A549 (cell line): ENCODE data around the gene HPN. TPM values are rescaled to one million over a fixed set of nuclear protein-coding genes. Genes with fewer than 3 reads are reported as not detected.

Experiments used
- ATAC-seq, 2 experiments: fragments of 200-7000 bp in 1 of 2; fragments of >200 bp in 1 of 2; cut with Nextera tagmentation in 1 of 2; cut with Tn5 transposase in 1 of 2; 3 replicates each; pipeline versions ENCODE4 v1.8.0 to v1.9.1; 2018 to 2020; ENCODE audit warnings: mild to moderate bottlenecking in 1 of 2, moderate library complexity in 1 of 2
- CTCF ChIA-PET: fragments of 300-600 bp; sonication (Branson Sonifier 250); formaldehyde crosslinking; extraction: SDS; loops from one replicate; lab custom pipeline; 2021; ENCODE audit warnings: antibody characterized with exemption, inconsistent platforms; lab: Yijun Ruan, JAX
- POLR2A ChIA-PET: fragments of 350-600 bp; formaldehyde crosslinking; extraction: SDS; loops from one replicate; lab custom pipeline; 2021; ENCODE audit warnings: antibody characterized with exemption, inconsistent platforms; lab: Yijun Ruan, JAX
- DNase-seq, 2 experiments: peaks; one replicate each; pipeline versions ENCODE4 v3.0.0 to v3.0.0-alpha.2; 2011 to 2016; ENCODE audit warnings: low read depth in 1 of 2, low spot score in 1 of 2
- FAIRE-seq: peaks from 2 replicates; lab custom pipeline; 2011; peaks lifted over from hg19 to GRCh38; lab: Jason Lieb, UNC
- H3K27ac ChIP-seq, 2 experiments: fragments of >200 bp; sonication (Bioruptor Twin); formaldehyde crosslinking; 3 replicates each; pipeline ENCODE4 v1.5.1; 2016 to 2017
- H3K4me1 ChIP-seq: fragments of >200 bp; sonication (Bioruptor Twin); formaldehyde crosslinking; 3 replicates; pipeline ENCODE4 v1.6.1; 2016
- H3K4me2 ChIP-seq: fragments of >200 bp; sonication (Bioruptor Twin); formaldehyde crosslinking; 3 replicates; pipeline ENCODE4 v1.6.1; 2016
- H3K4me3 ChIP-seq: fragments of >200 bp; sonication (Bioruptor Twin); formaldehyde crosslinking; 3 replicates; pipeline ENCODE4 v1.5.1; 2016
- H3K9me3 ChIP-seq: fragments of >200 bp; sonication (Bioruptor Twin); formaldehyde crosslinking; 3 replicates; pipeline ENCODE4 v1.6.1; 2016
- CHD2 ChIP-seq: fragments of 150-350 bp; IDR thresholded peaks from 2 replicates; pipeline ENCODE4 v1.6.1; 2014; ENCODE audit warnings: low read length; ENCODE audit not compliant: partially characterized antibody
- CTCF ChIP-seq: fragments of >200 bp; sonication (Bioruptor Twin); formaldehyde crosslinking; IDR thresholded peaks from 3 replicates; pipeline ENCODE4 v1.5.1; 2016
- EHF ChIP-seq: fragments of 250-450 bp; sonication (Bioruptor Pico); IDR thresholded peaks from 2 replicates; pipeline ENCODE4 v1.5.0; 2020; ENCODE audit warnings: mild to moderate bottlenecking
- GATA3 ChIP-seq: IDR thresholded peaks from 2 replicates; pipeline ENCODE4 v1.6.1; 2012; ENCODE audit warnings: borderline replicate concordance
- HDAC2 ChIP-seq: fragments of 200-600 bp; sonication (generic); IDR thresholded peaks from 2 replicates; pipeline ENCODE4 v1.6.1; 2016
- HEYL ChIP-seq: fragments of 250-450 bp; sonication (Bioruptor Pico); IDR thresholded peaks from 2 replicates; pipeline ENCODE4 v1.8.0; 2021; ENCODE audit warnings: mild to moderate bottlenecking, moderate library complexity
- KDM1A ChIP-seq: fragments of 200-600 bp; sonication (generic); IDR thresholded peaks from 2 replicates; pipeline ENCODE4 v1.6.1; 2016; ENCODE audit warnings: low read depth, mild to moderate bottlenecking
- MAZ ChIP-seq: fragments of 150-350 bp; IDR thresholded peaks from 2 replicates; pipeline ENCODE4 v1.6.1; 2014; ENCODE audit warnings: antibody characterized with exemption, low read depth, low read length, borderline replicate concordance
- MYC ChIP-seq: IDR thresholded peaks from 2 replicates; pipeline ENCODE4 v1.6.1; 2012; ENCODE audit warnings: mild to moderate bottlenecking, inconsistent platforms, low read length, improper control_type of control experiment, borderline replicate concordance
- NFE2L2 ChIP-seq: fragments of 150-350 bp; conservative IDR thresholded peaks from 2 replicates; pipeline ENCODE4 v1.6.1; 2014; ENCODE audit warnings: low read length
- NPAS2 ChIP-seq: fragments of 250-450 bp; sonication (Bioruptor Pico); IDR thresholded peaks from 2 replicates; pipeline ENCODE4 v1.8.0; 2022; ENCODE audit warnings: mild to moderate bottlenecking, moderate library complexity, borderline replicate concordance
- RAD21 ChIP-seq, 2 experiments: fragments of >200 bp in 1 of 2; sonication (Bioruptor Twin) in 1 of 2; formaldehyde crosslinking in 1 of 2; IDR thresholded peaks in 1 of 2; conservative IDR thresholded peaks in 1 of 2; 2 replicates in 1 of 2; 3 replicates in 1 of 2; pipeline ENCODE4 v1.6.1; 2012 to 2018; ENCODE audit warnings: inconsistent platforms in 1 of 2
- RCOR1 ChIP-seq: fragments of 150-350 bp; IDR thresholded peaks from 2 replicates; pipeline ENCODE4 v1.6.1; 2014; ENCODE audit warnings: antibody characterized with exemption, low read length, low read depth
- RNF2 ChIP-seq: fragments of 200-600 bp; sonication (generic); IDR thresholded peaks from 2 replicates; pipeline ENCODE4 v1.6.1; 2016; ENCODE audit warnings: low read depth, mild to moderate bottlenecking, antibody characterized with exemption, moderate library complexity, borderline replicate concordance
- SMC3 ChIP-seq: fragments of >200 bp; sonication (Bioruptor Twin); formaldehyde crosslinking; IDR thresholded peaks from 3 replicates; pipeline ENCODE4 v1.6.1; 2018; ENCODE audit warnings: inconsistent platforms
- WGBS: methylation state at CpG from one replicate; pipeline ENCODE4 v1.1.6; 2017; ENCODE audit errors: missing lambda C conversion rate; 5-methylcytosine and 5-hydroxymethylcytosine counted together
- polyA plus RNA-seq, 4 experiments: library from polyadenylated mRNA; depleted of rRNA in 3 of 4; stranded (reverse); fragments of >200 nt; fragmentation: RNase III in 1 of 4; extraction: RNeasy Plus Mini Kit Qiagen cat#74134 plus additional on column Dnase treatment in 1 of 4; gene quantifications; 2 replicates in 3 of 4; 3 replicates in 1 of 4; pipeline ENCODE4 v1.2.3, GENCODE V29; 2011 to 2017
- TF ChIP-seq, protein P1 (sequence below): IDR thresholded peaks from 2 replicates; pipeline ENCODE4 v1.6.1; 2012
- TF ChIP-seq, protein P2 (sequence below): IDR thresholded peaks from 2 replicates; pipeline ENCODE4 v1.6.1; 2012
- TF ChIP-seq, protein P3 (sequence below): fragments of >200 bp; sonication (Bioruptor Twin); formaldehyde crosslinking; IDR thresholded peaks from 2 replicates; pipeline ENCODE4 v1.6.1; 2016

The HPN gene
- polyA plus RNA-seq, 2 of the 4 experiments (the other 2 are of a cell fraction) = 0.06 to 0.08 TPM

- Histone ChIP-seq H3K27ac (no peak overlapping the region), H3K4me3 (no peak overlapping the region), H3K4me2 (no peak overlapping the region)
- CTCF ChIA-PET = interaction anchor here (0.5 to 18.1 kb wide), 28 partner anchors 4 to 98 kb away, joined by 3 to 374 read pairs (median 4); partner anchors contain the start of genes FXYD3, HPN and LGI4
- 28% methylated on average over 3 of the region's 3 CpGs for WGBS
- peak; percentile 78 to 86 for ATAC-seq
- TF ChIP-seq CTCF (peak; percentile 45), SMC3 (peak; percentile 32; the same call in 2 of the 3 replicates), HDAC2 (no peak), HEYL (CRISPR knock-in tag) (no peak), RAD21 (conservative IDR thresholded peaks at IDR 0.05 in 1 of 2, IDR thresholded peaks at IDR 0.05 in 1 of 2) (peak; percentile 45 to 51; a peak in 3 of 5 replicates)
- TF ChIP-seq, protein P1, sequence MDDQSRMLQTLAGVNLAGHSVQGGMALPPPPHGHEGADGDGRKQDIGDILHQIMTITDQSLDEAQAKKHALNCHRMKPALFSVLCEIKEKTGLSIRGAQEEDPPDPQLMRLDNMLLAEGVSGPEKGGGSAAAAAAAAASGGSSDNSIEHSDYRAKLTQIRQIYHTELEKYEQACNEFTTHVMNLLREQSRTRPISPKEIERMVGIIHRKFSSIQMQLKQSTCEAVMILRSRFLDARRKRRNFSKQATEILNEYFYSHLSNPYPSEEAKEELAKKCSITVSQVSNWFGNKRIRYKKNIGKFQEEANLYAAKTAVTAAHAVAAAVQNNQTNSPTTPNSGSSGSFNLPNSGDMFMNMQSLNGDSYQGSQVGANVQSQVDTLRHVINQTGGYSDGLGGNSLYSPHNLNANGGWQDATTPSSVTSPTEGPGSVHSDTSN = no peak
- TF ChIP-seq, all 56 proteins: peak for 3
- POLR2A ChIA-PET = no interaction called here
- no peaks in the 10 kb centered on the region for H3K9me3 ChIP-seq
- DNase-seq (peak in 1 of 2 experiments; percentile 51), FAIRE-seq (peak; percentile 63)
- peaks cover 7% of the 10 kb centered on the region; the same call in 1 of the 3 replicates for H3K4me1 ChIP-seq
Observed at GRCh38 chr19:35055715-35056179, 14.2 kb downstream of the HPN start.

GRCh38 chr19:35056513-35057063 lies 15.1 kb downstream of the HPN start:
- ATAC-seq (no peak), FAIRE-seq (peak; percentile 97), DNase-seq (no peak)
- H3K9me3 ChIP-seq = no peaks in the 10 kb centered on the region
- H3K4me2 ChIP-seq = no peak overlapping the region
- ChIA-PET CTCF (interaction anchor here (1.1 to 18.1 kb wide), 17 partner anchors 3 to 85 kb away, joined by 3 to 374 read pairs (median 7); partner anchors contain the start of genes FXYD3, HPN and LGI4), POLR2A (interaction anchor here (0.6 kb wide), 1 partner anchor 161 kb away, joined by 6 read pairs; no protein-coding TSS in a partner anchor)
- no peak for TF ChIP-seq RCOR1
- no peak for TF ChIP-seq NFE2L2
- no peak for TF ChIP-seq KDM1A
- no peak for TF ChIP-seq SMC3
- TF ChIP-seq, protein P2, sequence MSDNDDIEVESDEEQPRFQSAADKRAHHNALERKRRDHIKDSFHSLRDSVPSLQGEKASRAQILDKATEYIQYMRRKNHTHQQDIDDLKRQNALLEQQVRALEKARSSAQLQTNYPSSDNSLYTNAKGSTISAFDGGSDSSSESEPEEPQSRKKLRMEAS = no peak
- TF ChIP-seq CHD2 = no peak
- no peak for TF ChIP-seq NPAS2
- no peak for TF ChIP-seq MAZ
- TF ChIP-seq, protein P3, sequence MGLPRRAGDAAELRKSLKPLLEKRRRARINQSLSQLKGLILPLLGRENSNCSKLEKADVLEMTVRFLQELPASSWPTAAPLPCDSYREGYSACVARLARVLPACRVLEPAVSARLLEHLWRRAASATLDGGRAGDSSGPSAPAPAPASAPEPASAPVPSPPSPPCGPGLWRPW = no peak
- TF ChIP-seq EHF (CRISPR knock-in tag) = no peak
- no peak for TF ChIP-seq GATA3
- TF ChIP-seq MYC = no peak
- no peak for TF ChIP-seq CTCF
- TF ChIP-seq RNF2 = no peak
- H3K4me1 ChIP-seq = peaks cover 7% of the 10 kb centered on the region; the same call in 1 of the 3 replicates
- WGBS = 51% methylated on average over 6 of the region's 6 CpGs
- H3K27ac ChIP-seq = no peak overlapping the region
- no peak overlapping the region for H3K4me3 ChIP-seq
